SH-SY5Y (cell line): ENCODE measurements around the gene APBB1.

Experiments
- GATA2 ChIP-seq: IDR thresholded peaks from 2 replicates; pipeline ENCODE4 v1.6.1; 2011; ENCODE audit warnings: mild to moderate bottlenecking, low read depth, low read length
- GATA3 ChIP-seq: IDR thresholded peaks from 2 replicates; pipeline ENCODE4 v1.6.1; 2011; ENCODE audit warnings: low read depth, mild to moderate bottlenecking, low read length, moderate library complexity

- TF ChIP-seq GATA3: no peak
- TF ChIP-seq GATA2: no peak
Measured at GRCh38 chr11:6378640-6378989, 40.3 kb downstream of the APBB1 start.
